ENCODE results near the gene SELE. TPM values are rescaled to one million over a fixed set of nuclear protein-coding genes. Genes with fewer than 3 reads are reported as not detected.

SELE gene
- total RNA-seq, 1 experiment from 2014 or later = not detected

- intact Hi-C loops (cut with micrococcal nuclease; ENCODE audit: unreplicated experiment) = no loop called here
- H3K27me3 Mint-ChIP-seq (ENCODE audit: insufficient read depth, unreplicated experiment) = no peaks in the 10 kb centered on the region
- TF ChIP-seq CTCF (IDR thresholded peaks at IDR 0.05; ENCODE audit: insufficient read depth in 1 of 2, low read depth in 1 of 2, low read length in 1 of 2, severe bottlenecking in 1 of 2, unreplicated experiment in 1 of 2) = no peak
- Histone ChIP-seq H3K4me3 (ENCODE audit: low read depth, low read length) (no peak overlapping the region), H3K36me3 (ENCODE audit: control insufficient read depth, insufficient read depth, low read length) (no peaks in the 10 kb centered on the region), H3K27me3 (replicated peaks; ENCODE audit: control insufficient read depth, insufficient read depth, low read length) (no peaks in the 10 kb centered on the region), H3K9me3 (no peaks in the 10 kb centered on the region), H3K4me1 (no peaks in the 10 kb centered on the region)
- H3K9me3 Mint-ChIP-seq (ENCODE audit: unreplicated experiment) = peaks cover 10% of the 10 kb centered on the region
- H3K4me1 Mint-ChIP-seq (ENCODE audit: low read depth, unreplicated experiment) = no peaks in the 10 kb centered on the region
- no peak overlapping the region for H3K27ac Mint-ChIP-seq (ENCODE audit: unreplicated experiment)
- no peak overlapping the region for H3K4me3 Mint-ChIP-seq (ENCODE audit: unreplicated experiment)
- CTCF ChIA-PET = no interaction called here
- DNase-seq = no peak
- POLR2A ChIA-PET = no interaction called here
- H3K36me3 Mint-ChIP-seq (ENCODE audit: insufficient read depth, unreplicated experiment) = no peaks in the 10 kb centered on the region
- no TSS peak for BruUV-seq (replicated peaks)
Observed at GRCh38 chr1:169759038-169759437, 25.2 kb upstream of the SELE start.

- H3K4me3 Mint-ChIP-seq (ENCODE audit: unreplicated experiment) = no peak overlapping the region
- Histone ChIP-seq H3K27me3 (replicated peaks; ENCODE audit: control insufficient read depth, insufficient read depth, low read length) (no peaks in the 10 kb centered on the region), H3K4me3 (ENCODE audit: low read depth, low read length) (no peak overlapping the region), H3K4me1 (no peaks in the 10 kb centered on the region), H3K9me3 (no peaks in the 10 kb centered on the region), H3K36me3 (ENCODE audit: control insufficient read depth, insufficient read depth, low read length) (no peaks in the 10 kb centered on the region)
- no peak overlapping the region for H3K27ac Mint-ChIP-seq (ENCODE audit: unreplicated experiment)
- DNase-seq = no peak
- H3K36me3 Mint-ChIP-seq (ENCODE audit: insufficient read depth, unreplicated experiment) = no peaks in the 10 kb centered on the region
- no peak for TF ChIP-seq CTCF (IDR thresholded peaks at IDR 0.05; ENCODE audit: insufficient read depth in 1 of 2, low read depth in 1 of 2, low read length in 1 of 2, severe bottlenecking in 1 of 2, unreplicated experiment in 1 of 2)
- intact Hi-C loops (cut with micrococcal nuclease; ENCODE audit: unreplicated experiment) = no loop called here
- POLR2A ChIA-PET = no interaction called here
- no peaks in the 10 kb centered on the region for H3K9me3 Mint-ChIP-seq (ENCODE audit: unreplicated experiment)
- no peaks in the 10 kb centered on the region for H3K27me3 Mint-ChIP-seq (ENCODE audit: insufficient read depth, unreplicated experiment)
- no TSS peak for BruUV-seq (replicated peaks)
- H3K4me1 Mint-ChIP-seq (ENCODE audit: low read depth, unreplicated experiment) = no peaks in the 10 kb centered on the region
- CTCF ChIA-PET = no interaction called here
Observed at GRCh38 chr1:169753549-169753948, 19.7 kb upstream of the SELE start.

- H3K4me3 Mint-ChIP-seq (ENCODE audit: unreplicated experiment) = no peak overlapping the region
- Histone ChIP-seq H3K4me1 (no peaks in the 10 kb centered on the region), H3K36me3 (ENCODE audit: control insufficient read depth, insufficient read depth, low read length) (no peaks in the 10 kb centered on the region), H3K27me3 (replicated peaks; ENCODE audit: control insufficient read depth, insufficient read depth, low read length) (no peaks in the 10 kb centered on the region), H3K9me3 (no peaks in the 10 kb centered on the region), H3K4me3 (ENCODE audit: low read depth, low read length) (no peak overlapping the region)
- no peaks in the 10 kb centered on the region for H3K36me3 Mint-ChIP-seq (ENCODE audit: insufficient read depth, unreplicated experiment)
- ChIA-PET POLR2A (interaction anchor here (0.6 kb wide), 1 partner anchor 143 kb away, joined by 3 read pairs; no protein-coding TSS in a partner anchor), CTCF (no interaction called here)
- no peak for DNase-seq
- H3K27ac Mint-ChIP-seq (ENCODE audit: unreplicated experiment) = no peak overlapping the region
- intact Hi-C loops (cut with micrococcal nuclease; ENCODE audit: unreplicated experiment) = no loop called here
- TF ChIP-seq CTCF (IDR thresholded peaks at IDR 0.05; ENCODE audit: insufficient read depth in 1 of 2, low read depth in 1 of 2, low read length in 1 of 2, severe bottlenecking in 1 of 2, unreplicated experiment in 1 of 2) = no peak
- BruUV-seq (replicated peaks) = no TSS peak
- H3K27me3 Mint-ChIP-seq (ENCODE audit: insufficient read depth, unreplicated experiment) = no peaks in the 10 kb centered on the region
- H3K4me1 Mint-ChIP-seq (ENCODE audit: low read depth, unreplicated experiment) = no peaks in the 10 kb centered on the region
- no peaks in the 10 kb centered on the region for H3K9me3 Mint-ChIP-seq (ENCODE audit: unreplicated experiment)
Observed at GRCh38 chr1:169750041-169750440, 16.2 kb upstream of the SELE start.

Measured in Caco-2 (cell line).